ENCODE data around the gene STPG4. TPM values are rescaled to one million over a fixed set of nuclear protein-coding genes. Genes with fewer than 3 reads are reported as not detected.

The STPG4 gene
- total RNA-seq, 4 donors from 2014 or later, result not detected

DNA sequence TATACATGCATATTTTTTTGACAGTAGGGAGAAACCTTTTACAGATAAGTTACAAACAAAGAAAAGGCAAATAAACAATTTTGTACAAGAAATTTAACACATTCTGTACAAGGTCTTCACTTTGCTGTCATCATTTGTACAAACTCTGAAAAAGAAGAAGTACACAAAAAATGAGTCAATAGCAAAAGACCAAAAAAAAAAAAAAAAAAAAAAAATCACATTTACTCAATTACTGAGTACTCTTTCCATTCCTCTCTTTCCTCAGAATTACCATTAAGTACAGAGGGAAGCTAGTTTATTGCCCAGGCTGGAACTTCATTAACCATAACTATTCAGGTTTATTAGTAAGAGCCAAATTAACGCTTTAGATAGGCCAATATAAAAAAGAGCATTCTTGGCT, 5.6 kb upstream of the STPG4 start:
- TF ChIP-seq, protein P1, sequence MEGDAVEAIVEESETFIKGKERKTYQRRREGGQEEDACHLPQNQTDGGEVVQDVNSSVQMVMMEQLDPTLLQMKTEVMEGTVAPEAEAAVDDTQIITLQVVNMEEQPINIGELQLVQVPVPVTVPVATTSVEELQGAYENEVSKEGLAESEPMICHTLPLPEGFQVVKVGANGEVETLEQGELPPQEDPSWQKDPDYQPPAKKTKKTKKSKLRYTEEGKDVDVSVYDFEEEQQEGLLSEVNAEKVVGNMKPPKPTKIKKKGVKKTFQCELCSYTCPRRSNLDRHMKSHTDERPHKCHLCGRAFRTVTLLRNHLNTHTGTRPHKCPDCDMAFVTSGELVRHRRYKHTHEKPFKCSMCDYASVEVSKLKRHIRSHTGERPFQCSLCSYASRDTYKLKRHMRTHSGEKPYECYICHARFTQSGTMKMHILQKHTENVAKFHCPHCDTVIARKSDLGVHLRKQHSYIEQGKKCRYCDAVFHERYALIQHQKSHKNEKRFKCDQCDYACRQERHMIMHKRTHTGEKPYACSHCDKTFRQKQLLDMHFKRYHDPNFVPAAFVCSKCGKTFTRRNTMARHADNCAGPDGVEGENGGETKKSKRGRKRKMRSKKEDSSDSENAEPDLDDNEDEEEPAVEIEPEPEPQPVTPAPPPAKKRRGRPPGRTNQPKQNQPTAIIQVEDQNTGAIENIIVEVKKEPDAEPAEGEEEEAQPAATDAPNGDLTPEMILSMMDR (IDR thresholded peaks at IDR 0.05; ENCODE audit: low read depth), result no peak

DNA sequence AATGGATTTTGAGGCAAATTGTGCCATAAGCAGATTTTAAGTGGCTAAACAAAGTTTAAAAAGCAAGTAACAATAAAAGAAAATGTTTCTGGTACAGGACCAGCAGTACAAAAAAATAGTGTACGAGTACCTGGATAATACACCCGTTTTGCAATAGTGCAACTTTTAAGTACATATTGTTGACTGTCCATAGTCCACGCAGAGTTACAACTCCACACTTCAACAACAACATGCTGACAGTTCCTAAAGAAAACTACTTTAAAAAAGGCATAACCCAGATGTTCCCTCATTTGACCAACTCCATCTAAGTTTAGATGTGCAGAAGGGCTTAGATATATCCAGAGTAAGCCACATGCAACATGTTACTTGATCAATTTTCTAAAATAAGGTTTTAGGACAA, 5.1 kb upstream of the STPG4 start:
- TF ChIP-seq, protein P1 (IDR thresholded peaks at IDR 0.05; ENCODE audit: low read depth), result no peak

DNA sequence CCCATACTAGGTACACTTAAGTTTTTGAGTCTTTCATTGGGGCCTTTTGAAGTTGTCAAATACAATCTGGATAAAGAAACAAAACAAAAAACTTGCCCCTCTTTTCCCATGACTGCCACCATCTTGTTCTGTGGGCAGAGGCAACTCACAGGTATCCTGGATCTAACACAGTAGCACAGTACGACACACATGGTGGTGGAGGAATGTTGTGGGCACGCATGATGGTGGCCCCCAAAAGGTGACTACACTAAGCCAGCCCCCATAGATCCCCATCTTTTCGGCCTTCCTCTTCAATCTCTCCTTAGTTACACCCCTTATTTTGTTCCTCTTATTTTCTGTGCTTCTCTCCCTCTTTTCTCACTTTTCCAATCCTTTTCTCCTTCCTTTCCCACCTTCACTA, 4.5 kb upstream of the STPG4 start:
- TF ChIP-seq, protein P1 (IDR thresholded peaks at IDR 0.05; ENCODE audit: low read depth), result no peak

GRCh38 chr2:47158576-47158975, 3.5 kb upstream of the STPG4 start:
- TF ChIP-seq, protein P1 (IDR thresholded peaks at IDR 0.05; ENCODE audit: low read depth), result no peak

- TF ChIP-seq, protein P1 (IDR thresholded peaks at IDR 0.05; ENCODE audit: low read depth), result no peak
Measured at GRCh38 chr2:47152803-47153202, 2.3 kb downstream of the STPG4 start.

DNA sequence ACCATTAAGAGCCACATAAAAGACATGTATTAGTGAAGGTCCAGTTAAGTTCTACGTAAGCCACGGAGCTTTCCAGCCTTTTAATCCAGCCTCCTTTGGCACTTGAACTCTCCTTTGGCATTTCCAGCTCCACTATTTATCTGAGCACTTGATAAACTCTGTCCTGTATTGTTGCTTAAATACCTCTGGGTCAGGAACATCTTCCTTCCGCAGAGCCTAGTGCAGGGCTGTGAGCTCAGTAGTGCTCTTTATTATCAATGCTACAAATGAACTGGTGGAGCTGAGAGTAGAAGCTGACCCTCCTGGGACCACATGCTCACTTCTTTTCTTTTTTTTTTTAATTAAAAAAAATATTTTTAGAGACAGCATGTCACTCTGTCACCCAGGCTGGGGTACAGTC, 4.9 kb downstream of the STPG4 start:
- TF ChIP-seq, protein P1 (IDR thresholded peaks at IDR 0.05; ENCODE audit: low read depth), result no peak

DNA sequence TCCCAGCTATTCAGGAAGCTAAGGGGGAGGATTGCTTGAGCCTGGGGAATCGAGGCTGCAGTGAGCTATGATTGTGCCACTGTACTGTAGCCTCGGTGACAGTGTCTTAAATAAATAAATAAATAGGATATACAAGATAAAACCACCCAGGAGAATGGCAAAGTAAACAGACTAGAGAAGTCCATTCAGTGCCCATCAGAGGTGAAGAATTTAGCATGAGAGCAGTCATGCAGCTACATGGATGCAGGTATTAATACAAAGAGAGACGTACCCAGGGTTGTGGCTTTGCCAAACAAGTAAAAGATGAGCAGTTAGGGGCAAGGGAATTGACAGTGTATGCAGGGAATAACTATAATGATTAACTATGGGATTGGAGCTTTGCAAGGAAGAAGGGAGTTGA, 8.1 kb downstream of the STPG4 start:
- TF ChIP-seq, protein P1 (IDR thresholded peaks at IDR 0.05; ENCODE audit: low read depth), result no peak

Data from subcutaneous adipose tissue (tissue), 4 donors.